NB4 (cell line): ENCODE data around the gene COL5A2.

Experiments used
- MYC ChIP-seq: IDR thresholded peaks from 2 replicates; pipeline ENCODE4 v1.6.1; 2011; ENCODE audit warnings: low read depth, low read length
- POLR2A ChIP-seq: IDR thresholded peaks from 2 replicates; pipeline ENCODE4 v1.6.1; 2011; ENCODE audit warnings: mild to moderate bottlenecking; ENCODE audit not compliant: insufficient read length; ENCODE audit errors: extremely low read depth
- TF ChIP-seq, protein P1 (sequence below): IDR thresholded peaks from one replicate; pipeline ENCODE4 v1.5.1; 2012; ENCODE audit warnings: low read depth, low read length
- TF ChIP-seq, protein P2 (sequence below): IDR thresholded peaks from 2 replicates; pipeline ENCODE4 v1.6.1; 2011; ENCODE audit warnings: low read depth, low read length

DNA sequence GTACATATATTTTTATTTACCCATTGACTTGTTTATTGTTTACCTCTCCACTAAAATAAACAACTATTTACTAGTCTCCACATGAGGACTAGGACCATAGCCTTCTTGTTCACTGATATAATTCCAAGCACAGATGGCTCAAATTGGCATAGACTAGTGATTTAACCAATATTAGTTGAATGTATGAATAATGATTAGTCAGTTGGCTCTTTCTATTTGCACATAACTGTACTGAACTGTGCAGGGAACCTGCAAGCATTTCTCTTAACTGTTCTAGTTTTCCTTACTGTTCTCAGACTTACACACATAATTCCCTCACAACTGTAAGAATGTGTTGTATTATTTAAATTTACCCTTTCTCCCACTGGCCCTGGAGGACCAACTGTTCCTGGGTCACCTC is 113.5 kb downstream of the COL5A2 start:
- TF ChIP-seq, protein P1, sequence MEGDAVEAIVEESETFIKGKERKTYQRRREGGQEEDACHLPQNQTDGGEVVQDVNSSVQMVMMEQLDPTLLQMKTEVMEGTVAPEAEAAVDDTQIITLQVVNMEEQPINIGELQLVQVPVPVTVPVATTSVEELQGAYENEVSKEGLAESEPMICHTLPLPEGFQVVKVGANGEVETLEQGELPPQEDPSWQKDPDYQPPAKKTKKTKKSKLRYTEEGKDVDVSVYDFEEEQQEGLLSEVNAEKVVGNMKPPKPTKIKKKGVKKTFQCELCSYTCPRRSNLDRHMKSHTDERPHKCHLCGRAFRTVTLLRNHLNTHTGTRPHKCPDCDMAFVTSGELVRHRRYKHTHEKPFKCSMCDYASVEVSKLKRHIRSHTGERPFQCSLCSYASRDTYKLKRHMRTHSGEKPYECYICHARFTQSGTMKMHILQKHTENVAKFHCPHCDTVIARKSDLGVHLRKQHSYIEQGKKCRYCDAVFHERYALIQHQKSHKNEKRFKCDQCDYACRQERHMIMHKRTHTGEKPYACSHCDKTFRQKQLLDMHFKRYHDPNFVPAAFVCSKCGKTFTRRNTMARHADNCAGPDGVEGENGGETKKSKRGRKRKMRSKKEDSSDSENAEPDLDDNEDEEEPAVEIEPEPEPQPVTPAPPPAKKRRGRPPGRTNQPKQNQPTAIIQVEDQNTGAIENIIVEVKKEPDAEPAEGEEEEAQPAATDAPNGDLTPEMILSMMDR: no peak
- TF ChIP-seq POLR2A (no peak), MYC (no peak)
- TF ChIP-seq, protein P2, sequence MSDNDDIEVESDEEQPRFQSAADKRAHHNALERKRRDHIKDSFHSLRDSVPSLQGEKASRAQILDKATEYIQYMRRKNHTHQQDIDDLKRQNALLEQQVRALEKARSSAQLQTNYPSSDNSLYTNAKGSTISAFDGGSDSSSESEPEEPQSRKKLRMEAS: no peak
